Neutrophil (primary cell): Measurements from ENCODE around the gene TMX1.

Source experiments
- H3K27ac ChIP-seq: fragments of 200-600 bp; sonication (generic); 2 replicates; pipeline ENCODE4 v1.5.1; 2016; ENCODE audit warnings: mild to moderate bottlenecking, moderate library complexity
- H3K27me3 ChIP-seq: fragments of 200-600 bp; sonication (generic); 2 replicates; pipeline ENCODE4 v1.6.0; 2016; ENCODE audit warnings: mild to moderate bottlenecking
- H3K36me3 ChIP-seq: fragments of 200-600 bp; sonication (generic); 2 replicates; pipeline ENCODE4 v1.5.1; 2017
- H3K4me1 ChIP-seq, 2 experiments: fragments of 200-600 bp in 1 of 2; sonication (generic) in 1 of 2; 1 replicate in 1 of 2; 2 replicates in 1 of 2; pipeline versions ENCODE4 v1.5.1 to v1.6.1; 2013 to 2016; ENCODE audit warnings: low read depth in 1 of 2, low read length in 1 of 2, mild to moderate bottlenecking in 1 of 2, moderate library complexity in 1 of 2; ENCODE audit not compliant: control insufficient read depth in 1 of 2, insufficient read depth in 1 of 2
- H3K4me3 ChIP-seq, 2 experiments: fragments of 200-600 bp in 1 of 2; sonication (generic) in 1 of 2; 1 replicate in 1 of 2; 2 replicates in 1 of 2; pipeline ENCODE4 v1.5.1; 2013 to 2016; ENCODE audit warnings: low read depth in 1 of 2, low read length in 1 of 2, mild to moderate bottlenecking in 1 of 2, moderate library complexity in 1 of 2
- H3K9me3 ChIP-seq: fragments of 200-600 bp; sonication (generic); 2 replicates; pipeline ENCODE4 v1.5.1; 2016
- CTCF ChIP-seq: fragments of 200-600 bp; sonication (generic); IDR thresholded peaks from 2 replicates; pipeline ENCODE4 v1.5.1; 2016; ENCODE audit warnings: antibody characterized with exemption

The TMX1 gene

GRCh38 chr14:51304438-51304837, 64.4 kb downstream of the TMX1 start:
- H3K4me3 ChIP-seq = no peak overlapping the region

GRCh38 chr14:51304941-51305340, 64.9 kb downstream of the TMX1 start:
- H3K27me3 ChIP-seq = no peaks in the 10 kb centered on the region
- no peaks in the 10 kb centered on the region for H3K36me3 ChIP-seq
- no peaks in the 10 kb centered on the region for H3K4me1 ChIP-seq
- no peak overlapping the region for H3K27ac ChIP-seq
- TF ChIP-seq CTCF = no peak
- H3K9me3 ChIP-seq = no peaks in the 10 kb centered on the region
- no peak overlapping the region for H3K4me3 ChIP-seq

More at GRCh38 chr14:51304438-51304837, 64.4 kb downstream of the TMX1 start:
- Histone ChIP-seq H3K27me3 (no peaks in the 10 kb centered on the region), H3K4me1 (no peaks in the 10 kb centered on the region), H3K36me3 (no peaks in the 10 kb centered on the region), H3K9me3 (no peaks in the 10 kb centered on the region), H3K27ac (no peak overlapping the region)
- TF ChIP-seq CTCF = no peak

- no peaks in the 10 kb centered on the region for H3K9me3 ChIP-seq
- H3K4me1 ChIP-seq = no peaks in the 10 kb centered on the region
- H3K27ac ChIP-seq = no peak overlapping the region
- H3K36me3 ChIP-seq = no peaks in the 10 kb centered on the region
- no peak for TF ChIP-seq CTCF
- H3K27me3 ChIP-seq = no peaks in the 10 kb centered on the region
- no peak overlapping the region for H3K4me3 ChIP-seq
These were observed 65.7 kb downstream of the TMX1 start for GRCh38 chr14:51305751-51306150.
